Esophagus squamous epithelium (tissue), 5 donors: ENCODE data around the gene MKNK2. TPM values are rescaled to one million over a fixed set of nuclear protein-coding genes. Genes with fewer than 3 reads are reported as not detected.

Experiments
- DNase-seq: peaks from one replicate; lab custom pipeline; 2025; lab: John Stamatoyannopoulos, UW
- H3K27ac ChIP-seq, 4 donors: fragments of 200-600 bp; sonication (generic); one replicate each; pipeline ENCODE4 v1.5.1; 2016 to 2019; ENCODE audit warnings: mild to moderate bottlenecking in 1 of 4
- H3K27me3 ChIP-seq, 4 donors: fragments of 200-600 bp; sonication (generic); 1 replicate in 3 of 4; 2 replicates in 1 of 4; pipeline versions ENCODE4 v1.5.1 to v1.6.0; 2017 to 2021; ENCODE audit warnings: antibody characterized with exemption in 1 of 4
- H3K36me3 ChIP-seq, 3 donors: fragments of 200-600 bp; sonication (generic); one replicate each; pipeline ENCODE4 v1.5.1; 2016 to 2019
- H3K4me1 ChIP-seq, 3 donors: fragments of 200-600 bp; sonication (generic); one replicate each; pipeline ENCODE4 v1.5.1; 2017 to 2019
- H3K4me3 ChIP-seq, 4 donors: fragments of 200-600 bp; sonication (generic); 1 replicate in 3 of 4; 2 replicates in 1 of 4; pipeline ENCODE4 v1.5.1; 2016 to 2019; ENCODE audit warnings: mild to moderate bottlenecking in 2 of 4, moderate library complexity in 1 of 4
- H3K9me3 ChIP-seq, 3 donors: fragments of 200-600 bp; sonication (generic); one replicate each; pipeline ENCODE4 v1.5.1; 2016 to 2019
- POLR2A ChIP-seq, 4 donors: fragments of 450-650 bp; IDR thresholded peaks; one replicate each; pipeline ENCODE4 v1.6.1; 2017; ENCODE audit warnings: antibody characterized with exemption in 4 of 4, mild to moderate bottlenecking in 4 of 4, moderate library complexity in 3 of 4
- WGBS, 2 donors: methylation state at CpG; one replicate each; pipeline ENCODE4 v1.1.5; 2018; 5-methylcytosine and 5-hydroxymethylcytosine counted together
- intact Hi-C: fragments of 100-400 bp; cut with DNase I; formaldehyde crosslinking; loops from one replicate; pipeline ENCODE4 v1.15.0; 2022
- total RNA-seq, 4 donors: library from RNA; depleted of rRNA; stranded (reverse); fragments of >200 nt; gene quantifications; one replicate each; pipeline ENCODE4 v1.1.0, GENCODE V29; 2016
- TF ChIP-seq, protein P1 (sequence below), 6 experiments: fragments of 450-650 bp in 4 of 6; fragments of 200-600 bp in 2 of 6; sonication (generic) in 2 of 6; IDR thresholded peaks; one replicate each; pipeline ENCODE4 v1.5.1; 2016 to 2019; ENCODE audit warnings: antibody characterized with exemption in 6 of 6, mild to moderate bottlenecking in 4 of 6, moderate library complexity in 4 of 6
- donor health status: DM: yes; HTN: yes; CAD: no.

Gene MKNK2
- total RNA-seq, 4 donors from 2014 or later: 147 to 300 (median 189) TPM

DNA sequence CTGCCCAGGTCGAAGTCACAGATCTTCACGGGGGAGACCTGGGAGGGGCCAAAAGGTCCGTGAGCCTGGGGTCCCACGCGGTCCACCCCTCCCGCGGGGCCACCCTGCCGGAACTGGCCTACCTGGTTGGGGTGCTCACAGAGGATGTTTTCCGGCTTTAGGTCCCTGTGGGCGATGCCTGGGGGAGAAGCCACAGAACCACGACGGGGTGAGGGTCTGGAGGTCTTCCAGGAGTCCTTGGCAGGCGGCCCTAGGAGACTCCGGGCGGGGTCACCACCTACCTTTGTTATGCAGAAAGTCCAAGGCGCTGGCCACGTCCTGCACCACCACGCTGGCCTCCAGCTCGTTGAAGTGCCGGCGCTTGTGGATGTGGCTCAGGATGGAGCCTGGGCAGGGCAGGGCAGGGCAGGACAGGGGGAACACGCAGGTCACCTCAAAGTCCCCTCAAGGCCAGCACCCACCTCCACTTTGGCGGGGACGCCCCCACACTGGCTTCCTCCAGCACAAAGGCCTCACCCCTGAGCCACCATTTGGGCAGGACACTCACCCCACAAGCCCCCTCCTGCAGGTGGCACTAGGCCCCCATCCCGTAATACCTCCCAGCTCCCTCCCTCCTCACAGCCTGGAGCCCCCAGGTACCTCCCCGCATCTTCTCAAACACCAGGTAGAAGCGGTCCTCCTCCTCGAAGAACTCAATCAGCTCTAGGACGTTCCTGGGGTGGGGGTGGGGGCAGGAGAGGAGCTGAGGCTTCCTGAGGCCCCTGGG, 8.4 kb downstream of the MKNK2 start:
- Histone ChIP-seq H3K9me3 (no peaks in the 10 kb centered on the region), H3K4me3 (peak overlapping the region in 3 of 4 donors; percentile 15 to 62 (median 34)), H3K27ac (peak overlapping the region; percentile 89 to 99 (median 98)), H3K4me1 (peaks cover 70 to 97% (median 70%) of the 10 kb centered on the region in 3 donors), H3K27me3 (no peaks in the 10 kb centered on the region), H3K36me3 (peaks cover 53 to 96% (median 66%) of the 10 kb centered on the region in 3 donors)
- TF ChIP-seq POLR2A (IDR thresholded peaks at IDR 0.05): peak in 1 of 4 donors; percentile 2
- TF ChIP-seq, protein P1, sequence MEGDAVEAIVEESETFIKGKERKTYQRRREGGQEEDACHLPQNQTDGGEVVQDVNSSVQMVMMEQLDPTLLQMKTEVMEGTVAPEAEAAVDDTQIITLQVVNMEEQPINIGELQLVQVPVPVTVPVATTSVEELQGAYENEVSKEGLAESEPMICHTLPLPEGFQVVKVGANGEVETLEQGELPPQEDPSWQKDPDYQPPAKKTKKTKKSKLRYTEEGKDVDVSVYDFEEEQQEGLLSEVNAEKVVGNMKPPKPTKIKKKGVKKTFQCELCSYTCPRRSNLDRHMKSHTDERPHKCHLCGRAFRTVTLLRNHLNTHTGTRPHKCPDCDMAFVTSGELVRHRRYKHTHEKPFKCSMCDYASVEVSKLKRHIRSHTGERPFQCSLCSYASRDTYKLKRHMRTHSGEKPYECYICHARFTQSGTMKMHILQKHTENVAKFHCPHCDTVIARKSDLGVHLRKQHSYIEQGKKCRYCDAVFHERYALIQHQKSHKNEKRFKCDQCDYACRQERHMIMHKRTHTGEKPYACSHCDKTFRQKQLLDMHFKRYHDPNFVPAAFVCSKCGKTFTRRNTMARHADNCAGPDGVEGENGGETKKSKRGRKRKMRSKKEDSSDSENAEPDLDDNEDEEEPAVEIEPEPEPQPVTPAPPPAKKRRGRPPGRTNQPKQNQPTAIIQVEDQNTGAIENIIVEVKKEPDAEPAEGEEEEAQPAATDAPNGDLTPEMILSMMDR (IDR thresholded peaks at IDR 0.05): no peak
- DNase-seq: no peak
- intact Hi-C loops: no loop called here
- 11% methylated on average over 13 of the region's 29 CpGs; no CpG with 5 or more reads in 1 of the 2 donors for WGBS, 2 donors

DNA sequence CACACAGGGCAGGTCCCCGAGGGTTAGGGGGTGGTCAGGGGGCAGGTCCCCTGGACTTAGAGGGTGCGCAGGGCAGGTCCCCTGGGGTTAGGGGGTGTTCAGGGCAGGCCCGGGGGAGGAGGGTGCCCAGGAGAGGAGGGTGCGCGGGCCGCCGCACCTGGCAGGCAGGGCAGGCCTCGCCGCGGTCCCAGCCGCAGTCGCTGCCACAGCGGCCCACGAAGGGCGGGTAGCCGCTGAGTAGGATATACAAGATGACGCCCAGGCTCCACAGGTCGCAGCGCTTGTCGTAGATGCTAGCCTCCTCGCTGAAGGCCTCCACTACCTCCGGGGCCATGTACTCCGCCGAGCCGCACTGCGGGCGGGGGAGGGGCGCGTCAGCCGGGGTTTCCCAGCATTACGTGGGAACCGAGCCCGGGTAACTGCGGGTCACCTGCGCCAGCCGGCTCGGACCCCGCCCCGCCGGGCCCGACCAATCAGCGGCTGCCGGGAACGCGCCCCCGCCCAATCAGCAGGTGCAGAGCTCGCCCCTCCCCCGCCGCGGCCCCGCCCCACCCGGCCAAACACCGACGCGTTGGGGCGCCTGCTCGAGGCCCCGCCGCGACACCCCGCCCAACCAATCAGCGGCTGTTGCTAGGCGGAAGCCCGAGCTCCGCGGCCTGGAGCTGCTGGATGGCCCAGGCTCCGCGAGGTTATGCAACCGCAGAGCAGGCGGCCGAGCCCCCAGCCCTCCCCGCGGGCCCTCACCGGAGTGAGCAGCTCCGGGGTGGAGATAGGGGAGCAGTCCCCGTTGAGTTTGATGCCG, 9.2 kb downstream of the MKNK2 start:
- H3K4me1 ChIP-seq: peaks cover 62 to 89% (median 62%) of the 10 kb centered on the region in 3 donors
- H3K36me3 ChIP-seq: peaks cover 53 to 90% (median 66%) of the 10 kb centered on the region in 3 donors
- H3K4me3 ChIP-seq: peak overlapping the region; percentile 5 to 62 (median 28)

DNA sequence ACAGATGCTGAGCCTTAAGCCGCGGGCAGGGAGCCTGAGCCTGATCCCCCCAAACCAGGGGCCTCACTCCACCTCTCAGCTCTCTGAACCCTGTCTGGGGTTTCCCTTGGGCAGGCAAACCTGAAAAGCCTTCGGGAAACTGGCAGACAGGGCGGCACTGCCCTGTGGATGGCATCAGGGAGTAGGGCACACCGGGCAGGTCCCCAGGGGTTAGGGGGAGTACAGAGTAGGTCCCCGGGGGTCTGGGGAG, 9.7 kb downstream of the MKNK2 start:
- Histone ChIP-seq H3K27ac (peak overlapping the region; percentile 89 to 99 (median 96)), H3K4me3 (peak overlapping the region; percentile 5 to 62 (median 28)), H3K27me3 (no peaks in the 10 kb centered on the region), H3K9me3 (no peaks in the 10 kb centered on the region), H3K4me1 (peaks cover 57 to 84% (median 57%) of the 10 kb centered on the region in 3 donors), H3K36me3 (peaks cover 53 to 85% (median 64%) of the 10 kb centered on the region in 3 donors)
- TF ChIP-seq, protein P1 (IDR thresholded peaks at IDR 0.05): no peak
- no peak for TF ChIP-seq POLR2A (IDR thresholded peaks at IDR 0.05)
- no peak for DNase-seq
- intact Hi-C loops: no loop called here
- no CpG with 5 or more reads among the region's 6 CpGs for WGBS, 2 donors

More for the DNA sequence above, 9.2 kb downstream of the MKNK2 start:
- DNase-seq: peak; percentile 89
- peak overlapping the region; percentile 89 to 99 (median 98) for H3K27ac ChIP-seq
- WGBS, 2 donors: 2 to 23% methylated on average over 7 to 10 of the region's 77 CpGs
- H3K9me3 ChIP-seq: no peaks in the 10 kb centered on the region
- intact Hi-C loops: no loop called here
- peak in 2 of 4 donors; percentile 27 to 53 for TF ChIP-seq POLR2A (IDR thresholded peaks at IDR 0.05)
- TF ChIP-seq, protein P1 (IDR thresholded peaks at IDR 0.05): no peak
- H3K27me3 ChIP-seq: no peaks in the 10 kb centered on the region

DNA sequence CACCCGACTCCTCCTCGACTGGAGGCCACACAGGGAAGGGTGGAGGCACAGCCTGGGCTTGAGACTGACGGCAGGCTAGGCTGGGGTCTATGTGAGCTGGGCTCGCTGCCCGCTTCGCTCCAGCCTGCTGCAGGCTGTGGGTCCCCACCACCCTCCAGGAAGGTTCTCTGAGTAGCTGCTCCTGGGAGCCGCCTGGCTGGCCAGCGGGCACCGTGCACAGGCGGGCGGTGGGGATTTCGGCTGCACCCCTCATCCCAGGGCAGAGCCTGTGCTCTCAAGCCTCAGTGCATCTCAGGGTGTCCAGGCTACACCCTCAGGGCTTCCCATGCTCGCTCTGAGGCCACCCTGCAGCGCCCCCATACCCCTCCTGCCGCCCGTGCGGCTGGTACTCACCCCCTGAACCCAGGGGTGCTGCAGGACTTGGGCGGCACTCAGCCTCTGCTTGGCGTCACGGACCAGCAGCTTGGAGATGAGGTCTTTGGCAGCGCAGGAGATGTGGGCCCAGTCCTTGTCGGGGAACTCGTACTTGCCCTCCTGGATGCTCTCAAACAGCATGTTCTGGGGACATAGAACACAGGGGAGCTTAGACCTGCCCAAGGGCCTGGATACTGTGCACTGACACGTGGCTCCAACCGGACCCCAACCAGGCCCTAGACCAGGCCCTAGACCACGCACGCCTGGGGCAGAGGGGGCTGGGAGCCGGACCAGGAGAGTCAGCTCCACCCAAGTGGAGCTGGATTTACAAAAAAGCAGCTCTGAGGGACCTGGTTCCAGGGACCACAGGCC, 10.2 kb downstream of the MKNK2 start:
- intact Hi-C loops: no loop called here
- no peak for DNase-seq
- peaks cover 48 to 80% (median 59%) of the 10 kb centered on the region in 3 donors for H3K36me3 ChIP-seq
- peaks cover 0 to 4% (median 3%) of the 10 kb centered on the region in 3 donors for H3K9me3 ChIP-seq
- no peak for TF ChIP-seq POLR2A (IDR thresholded peaks at IDR 0.05)
- TF ChIP-seq, protein P1 (IDR thresholded peaks at IDR 0.05): no peak
- peaks cover 51 to 79% (median 52%) of the 10 kb centered on the region in 3 donors for H3K4me1 ChIP-seq
- H3K27ac ChIP-seq: peak overlapping the region; percentile 89 to 99 (median 96)
- H3K4me3 ChIP-seq: peak overlapping the region in 2 of 4 donors; percentile 35 to 62
- 84 to 86% methylated on average over 4 to 5 of the region's 28 CpGs for WGBS, 2 donors
- no peaks in the 10 kb centered on the region for H3K27me3 ChIP-seq
